ENCODE results near the gene ZNFX1.

- TF ChIP-seq ETS2 (tag; IDR thresholded peaks at IDR 0.05; ENCODE audit: borderline replicate concordance, poor library complexity, severe bottlenecking) (no peak), CBX5 (IDR thresholded peaks at IDR 0.05; ENCODE audit: borderline replicate concordance, low read depth) (no peak), ZNF77 (CRISPR knock-in tag; IDR thresholded peaks at IDR 0.05) (no peak), YBX1 (IDR thresholded peaks at IDR 0.05) (no peak), ZFPM2 (CRISPR knock-in tag; IDR thresholded peaks at IDR 0.05) (no peak)
Measured at GRCh38 chr20:49312661-49313060, 34.8 kb upstream of the ZNFX1 start.
